Brain pericyte (primary cell): ENCODE measurements around the gene SH3RF2.
"Not testable (repeated sequence)": the region's sequence is repeated elsewhere in the genome, so short reads cannot be mapped to it uniquely, and the experiment has no call there.

Source experiments
- DNase-seq: peaks from one replicate; pipeline ENCODE4 v3.0.0-alpha.2; 2012; ENCODE audit warnings: low read depth, low spot score

SH3RF2 gene

GRCh38 chr5:145949474-145949873, 13.1 kb downstream of the SH3RF2 start:
- no peak for DNase-seq

- no peak for DNase-seq
These were observed 14.7 kb downstream of the SH3RF2 start for GRCh38 chr5:145951071-145951470.

DNA sequence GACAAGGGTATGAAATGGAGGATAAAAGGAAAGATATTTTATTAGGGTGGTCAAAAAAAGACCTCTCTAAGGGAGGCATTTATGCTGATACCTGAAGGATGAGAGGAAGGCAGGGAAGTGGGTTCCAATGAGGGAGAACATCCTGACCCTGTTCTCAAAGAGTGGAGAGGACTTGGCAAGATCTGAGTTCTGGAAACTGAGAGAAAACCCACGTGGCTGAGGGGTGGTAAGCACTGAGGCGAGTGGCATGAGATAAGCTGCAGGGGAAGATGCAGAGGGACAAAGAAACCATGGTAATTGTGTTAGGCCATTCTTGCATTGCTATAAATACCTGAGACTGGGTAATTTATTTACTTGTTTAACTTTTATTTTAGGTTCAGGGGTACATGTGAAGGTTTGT, 16.8 kb downstream of the SH3RF2 start:
- DNase-seq, result no peak

DNA sequence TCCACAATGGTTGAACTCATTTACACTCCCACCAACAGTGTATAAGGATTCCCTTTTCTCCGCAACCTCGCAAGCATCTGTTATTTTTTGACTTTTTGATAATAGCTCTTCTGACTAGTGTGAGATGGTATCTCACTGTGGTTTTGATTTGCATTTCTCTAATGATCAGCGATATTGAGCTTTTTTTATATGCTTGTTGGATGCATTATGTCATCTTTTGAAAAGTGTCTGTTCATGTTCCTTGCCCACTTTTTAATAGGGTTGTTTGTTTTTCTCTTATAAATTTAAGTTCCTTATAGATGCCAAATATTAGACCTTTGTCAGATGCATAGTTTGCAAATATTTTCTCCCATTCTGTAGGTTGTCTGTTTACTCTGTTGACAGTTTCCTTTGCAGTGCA, 17.8 kb downstream of the SH3RF2 start:
- DNase-seq, result not testable (repeated sequence)

DNA sequence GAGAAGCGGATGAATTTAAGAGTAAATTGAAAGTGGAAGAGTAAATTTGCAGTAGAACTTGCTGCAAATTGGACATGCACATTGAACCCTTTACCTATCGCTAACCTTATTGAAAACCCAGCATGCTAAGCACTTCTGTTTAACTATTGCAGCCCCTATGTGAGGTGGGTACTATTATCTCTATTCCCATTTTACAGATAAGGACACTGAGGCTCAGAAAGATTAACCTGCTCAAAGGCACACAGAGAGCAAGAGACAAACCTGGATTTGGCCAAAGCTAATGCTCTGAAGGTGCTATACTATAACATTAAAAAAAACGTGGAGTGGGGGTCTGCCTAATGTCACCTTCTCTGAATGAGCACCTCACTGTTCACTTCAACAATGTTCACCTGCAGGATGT, 21.0 kb downstream of the SH3RF2 start:
- no peak for DNase-seq

DNA sequence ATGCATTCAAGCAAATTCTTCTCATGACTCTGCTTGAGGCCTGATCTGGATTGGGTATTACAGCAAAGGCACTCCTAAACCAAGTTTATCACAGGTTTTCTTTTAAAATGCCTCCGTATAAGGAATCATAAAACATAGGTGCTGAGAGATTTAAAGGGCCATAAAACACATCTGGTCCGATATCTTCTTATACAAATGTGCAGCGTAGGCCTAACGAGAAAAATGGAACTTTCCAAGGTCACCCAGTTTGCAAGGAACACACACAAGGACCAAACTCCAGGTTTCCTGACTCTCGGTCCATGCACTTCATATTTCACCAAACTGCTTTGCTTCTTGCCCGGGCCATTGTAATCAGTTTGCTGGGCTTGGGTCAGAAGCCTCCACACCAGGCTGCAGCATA, 22.1 kb downstream of the SH3RF2 start:
- no peak for DNase-seq

- DNase-seq, result no peak
These were observed 23.8 kb downstream of the SH3RF2 start for GRCh38 chr5:145960166-145960565.

GRCh38 chr5:145960848-145961600, 24.6 kb downstream of the SH3RF2 start:
- DNase-seq, result no peak

DNA sequence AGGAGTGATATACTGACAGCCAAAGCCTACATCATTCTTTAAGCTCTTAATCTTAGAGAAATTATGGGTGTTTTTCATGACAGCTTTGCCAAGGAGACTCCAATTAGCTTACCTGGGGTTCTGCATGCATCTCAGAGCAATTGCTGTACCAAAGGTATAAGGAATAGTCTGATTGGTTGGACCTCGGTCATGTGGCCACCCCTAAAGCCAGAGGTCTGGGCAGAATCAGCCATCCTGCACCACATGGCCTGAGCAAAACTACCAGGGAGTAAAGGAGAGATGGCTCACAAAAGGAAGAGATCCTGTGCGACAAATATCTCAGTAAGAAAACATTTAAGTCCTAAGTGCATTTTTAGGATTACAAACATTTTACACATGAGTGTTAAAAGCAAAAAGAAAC, 25.6 kb downstream of the SH3RF2 start:
- DNase-seq, result no peak

GRCh38 chr5:145964008-145964407, 27.6 kb downstream of the SH3RF2 start:
- not testable (repeated sequence) for DNase-seq

GRCh38 chr5:145965804-145966203, 29.4 kb downstream of the SH3RF2 start:
- no peak for DNase-seq

- no peak for DNase-seq
These were observed 30.9 kb downstream of the SH3RF2 start for GRCh38 chr5:145967296-145967695.

DNA sequence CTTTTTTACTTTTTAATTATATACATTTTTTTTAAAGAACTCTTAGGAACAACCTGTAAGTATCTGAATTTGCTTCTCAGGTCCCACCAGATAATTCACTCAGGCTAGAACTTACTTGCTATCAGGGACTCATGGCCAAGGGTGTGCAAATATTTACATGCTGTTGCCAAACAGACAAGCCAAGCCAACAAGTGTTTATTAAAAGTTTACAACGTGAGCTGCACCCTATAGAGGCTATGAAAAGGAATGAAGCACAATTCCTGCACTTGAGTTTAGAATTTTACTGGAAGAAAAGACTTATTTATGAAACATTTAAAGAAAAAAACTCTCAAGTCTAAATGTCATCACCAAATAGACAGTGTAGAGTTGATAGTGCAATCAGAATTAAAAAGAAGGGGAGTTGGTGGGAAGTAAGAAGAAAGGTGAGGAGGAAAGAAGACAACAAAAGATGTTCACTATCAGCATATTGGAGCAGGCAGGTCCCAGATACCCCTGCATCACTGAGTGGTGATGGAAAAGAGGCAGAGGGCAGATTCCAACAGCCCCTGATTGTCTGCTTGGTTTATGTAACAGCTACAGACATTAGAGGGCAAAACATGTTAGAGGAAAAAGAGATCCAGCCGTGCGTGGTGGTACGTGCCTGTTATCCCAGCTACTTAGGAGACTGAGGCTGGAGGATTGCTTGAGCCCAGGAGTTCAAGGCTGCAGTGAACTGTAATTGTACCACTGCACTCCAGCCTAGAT, 32.8 kb downstream of the SH3RF2 start:
- DNase-seq, result no peak

DNA sequence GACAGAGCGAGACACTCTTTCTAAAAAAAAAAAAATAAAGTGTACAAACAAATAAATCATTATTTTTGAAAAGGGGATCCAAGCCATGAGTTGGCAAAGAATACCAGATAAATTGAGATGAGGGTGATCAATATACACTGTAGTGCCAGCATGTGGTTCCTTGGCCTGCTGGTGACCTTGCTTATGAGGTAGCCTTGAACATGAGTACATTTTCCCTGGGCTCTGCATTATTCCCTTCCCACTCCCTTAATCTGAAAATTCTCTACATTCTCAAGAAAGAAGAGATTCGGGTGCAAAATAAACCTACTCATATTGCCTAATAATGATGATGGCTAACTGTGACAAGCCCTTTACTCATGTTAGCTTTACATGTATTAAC, 33.3 kb downstream of the SH3RF2 start:
- DNase-seq, result no peak

DNA sequence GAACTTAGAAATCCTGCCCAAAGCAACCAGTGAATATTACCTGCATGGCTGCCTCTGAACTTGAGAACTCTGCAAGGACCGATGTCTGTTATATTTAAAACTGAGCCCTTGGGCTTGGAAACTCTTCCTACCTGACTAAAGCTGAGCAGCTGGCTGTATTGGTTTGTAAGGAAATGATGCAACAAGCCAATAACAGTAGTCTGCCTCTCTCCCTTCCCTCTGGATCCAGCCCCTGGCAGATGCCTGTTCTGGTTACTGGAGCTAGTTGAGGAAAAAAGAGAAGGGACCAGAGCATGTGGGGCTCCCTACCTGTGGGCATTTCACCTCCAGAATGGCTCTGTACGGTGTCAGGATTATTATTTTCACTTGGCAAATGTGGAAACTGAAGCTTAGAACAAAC, 34.7 kb downstream of the SH3RF2 start:
- no peak for DNase-seq

DNA sequence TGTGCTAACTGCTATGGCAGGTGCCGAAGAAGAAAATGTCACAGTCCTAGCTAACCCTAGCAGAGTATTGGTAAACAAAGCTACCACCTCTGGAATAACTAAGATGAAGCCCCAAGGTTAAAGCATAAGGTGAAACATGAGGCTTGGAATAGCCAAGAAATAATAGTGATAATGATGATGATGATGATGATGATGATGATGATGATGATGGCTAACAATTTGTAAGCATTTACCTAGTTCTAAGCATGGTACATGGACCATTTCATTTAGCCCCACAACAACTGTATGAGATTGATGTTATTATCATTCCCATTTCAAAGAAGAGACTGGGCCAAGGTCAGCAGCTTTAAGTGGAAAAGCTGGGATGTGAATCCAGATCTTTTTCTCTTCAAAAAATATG, 35.3 kb downstream of the SH3RF2 start:
- no peak for DNase-seq

GRCh38 chr5:145975001-145975360, 38.6 kb downstream of the SH3RF2 start:
- no peak for DNase-seq

DNA sequence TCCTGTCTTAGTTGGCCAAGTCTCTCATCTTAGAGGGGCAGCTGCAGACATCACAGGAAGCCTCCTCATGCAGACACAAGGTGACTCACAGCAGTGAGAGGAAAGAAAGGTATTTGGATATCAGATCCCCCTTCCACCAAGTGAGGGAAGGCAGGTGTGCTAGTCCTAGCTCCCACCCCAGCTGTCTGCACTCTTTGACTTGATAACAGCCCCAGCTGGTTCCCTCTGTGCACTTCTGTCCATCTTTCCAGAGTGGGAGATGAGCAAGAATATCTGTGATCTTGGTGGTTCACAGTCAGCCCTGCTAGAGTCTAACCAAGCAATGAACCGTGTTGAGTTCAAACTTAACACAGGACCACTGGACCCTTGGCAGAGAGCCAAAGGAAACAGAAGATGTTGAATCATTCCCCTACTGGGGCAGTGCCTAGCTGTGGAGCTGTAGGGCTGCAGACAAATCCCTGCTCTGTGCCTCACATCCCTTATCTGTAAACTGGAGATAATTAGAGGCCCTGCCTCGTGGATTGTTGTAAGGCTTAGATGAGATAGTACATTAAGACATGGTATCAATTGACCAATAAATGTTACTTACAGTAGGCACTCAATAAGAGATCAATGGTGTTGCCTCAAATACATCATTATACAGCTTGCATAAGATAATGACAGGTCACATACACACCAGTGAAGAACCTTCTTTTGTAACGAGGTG, 39.1 kb downstream of the SH3RF2 start:
- peak; percentile 83 for DNase-seq

DNA sequence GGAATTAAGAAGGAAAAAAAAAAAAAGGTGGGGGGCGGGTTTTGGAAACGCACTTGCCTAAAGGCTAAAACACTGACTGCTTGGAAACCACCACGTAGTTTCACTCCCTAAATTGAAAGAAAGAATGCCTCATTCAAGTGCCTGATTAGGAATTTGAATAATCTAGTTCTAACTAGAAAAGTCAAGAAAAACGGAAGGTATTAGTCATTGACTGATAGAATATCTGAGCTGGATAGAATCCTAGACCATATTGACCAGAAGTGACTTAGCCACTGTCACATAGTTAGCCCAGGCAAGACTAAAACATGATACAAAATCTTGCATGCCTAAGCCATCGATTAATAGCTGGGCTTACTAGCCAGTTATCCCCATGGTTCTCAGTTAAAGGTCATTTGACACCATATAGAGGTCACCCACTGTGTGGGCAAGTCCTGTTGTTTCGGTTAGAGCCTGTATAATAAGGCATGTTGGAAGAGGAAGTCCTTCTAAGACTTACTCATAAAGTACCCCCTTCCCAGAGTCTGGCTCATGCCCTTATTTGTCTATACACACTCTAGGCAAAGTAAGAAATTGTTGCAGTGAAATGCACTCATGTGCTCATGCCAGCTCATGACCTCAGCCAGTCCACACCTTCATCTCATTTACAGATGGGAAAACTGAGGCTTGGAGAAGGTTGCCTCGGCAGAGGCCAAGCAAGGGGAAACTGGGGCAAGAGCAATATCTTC, 40.2 kb downstream of the SH3RF2 start:
- no peak for DNase-seq

- no peak for DNase-seq
These were observed 41.8 kb downstream of the SH3RF2 start for GRCh38 chr5:145978171-145978570.

GRCh38 chr5:145978708-145979107, 42.3 kb downstream of the SH3RF2 start:
- DNase-seq, result no peak
